MCF 10A (cell line): Measurements from ENCODE around the gene TMEM14A. TPM values are rescaled to one million over a fixed set of nuclear protein-coding genes. Genes with fewer than 3 reads are reported as not detected.
A peak's percentile ranks its signal among the peaks of the same experiment; 100 is the strongest.
"Not testable (repeated sequence)": the region's sequence is repeated elsewhere in the genome, so short reads cannot be mapped to it uniquely, and the experiment has no call there.

ENCODE experiments used
- BruUV-seq: library from RNA; stranded (reverse); fragments of 400-500 nt; replicated peaks from 2 replicates; lab custom pipeline; 2021; lab: Mats Ljungman, UMichigan
- CTCF ChIA-PET: fragments of 300-600 bp; sonication (Branson Sonifier 250); formaldehyde crosslinking; extraction: SDS; loops from one replicate; lab custom pipeline; 2021; ENCODE audit warnings: antibody characterized with exemption, inconsistent platforms; lab: Yijun Ruan, JAX
- POLR2A ChIA-PET: fragments of 300-600, 350-650 bp; sonication (Branson Sonifier 250); formaldehyde crosslinking; extraction: SDS; loops from one replicate; lab custom pipeline; 2020; ENCODE audit warnings: antibody characterized with exemption, inconsistent platforms; lab: Yijun Ruan, JAX
- DNase-seq: peaks from one replicate; pipeline ENCODE4 v3.0.0-alpha.2; 2018; ENCODE audit not compliant: unreplicated experiment
- H3K27ac Mint-ChIP-seq: one replicate; pipeline ENCODE4 v1.8.0; 2022; ENCODE audit warnings: mild to moderate bottlenecking, low read depth, mixed read lengths; ENCODE audit not compliant: unreplicated experiment
- H3K27me3 Mint-ChIP-seq: one replicate; pipeline ENCODE4 v1.8.0; 2022; ENCODE audit warnings: mixed read lengths; ENCODE audit not compliant: insufficient read depth, unreplicated experiment
- H3K36me3 Mint-ChIP-seq: one replicate; pipeline ENCODE4 v1.8.0; 2022; ENCODE audit warnings: mild to moderate bottlenecking, moderate library complexity, mixed read lengths; ENCODE audit not compliant: insufficient read depth, unreplicated experiment
- H3K4me1 Mint-ChIP-seq: one replicate; pipeline ENCODE4 v1.8.0; 2022; ENCODE audit warnings: mixed read lengths; ENCODE audit not compliant: insufficient read depth, unreplicated experiment
- H3K4me3 Mint-ChIP-seq: one replicate; pipeline ENCODE4 v1.8.0; 2022; ENCODE audit warnings: mild to moderate bottlenecking, moderate library complexity, mixed read lengths; ENCODE audit not compliant: unreplicated experiment
- H3K9me3 Mint-ChIP-seq: one replicate; pipeline ENCODE4 v1.8.0; 2022; ENCODE audit warnings: mixed read lengths; ENCODE audit not compliant: unreplicated experiment
- CTCF ChIP-seq: fragments of 200-600 bp; IDR thresholded peaks from one replicate; pipeline ENCODE4 v1.8.0; 2022; ENCODE audit warnings: antibody characterized with exemption, mild to moderate bottlenecking; ENCODE audit not compliant: unreplicated experiment
- intact Hi-C: fragments of 100-400 bp; cut with micrococcal nuclease; formaldehyde crosslinking; loops from 2 replicates; pipeline ENCODE4 v1.14.1; 2022
- total RNA-seq: library from RNA; stranded (reverse); gene quantifications from 2 replicates; pipeline ENCODE4 v1.2.3, GENCODE V29; 2022

TMEM14A gene
- total RNA-seq, 1 experiment from 2014 or later = 15.6 TPM

DNA sequence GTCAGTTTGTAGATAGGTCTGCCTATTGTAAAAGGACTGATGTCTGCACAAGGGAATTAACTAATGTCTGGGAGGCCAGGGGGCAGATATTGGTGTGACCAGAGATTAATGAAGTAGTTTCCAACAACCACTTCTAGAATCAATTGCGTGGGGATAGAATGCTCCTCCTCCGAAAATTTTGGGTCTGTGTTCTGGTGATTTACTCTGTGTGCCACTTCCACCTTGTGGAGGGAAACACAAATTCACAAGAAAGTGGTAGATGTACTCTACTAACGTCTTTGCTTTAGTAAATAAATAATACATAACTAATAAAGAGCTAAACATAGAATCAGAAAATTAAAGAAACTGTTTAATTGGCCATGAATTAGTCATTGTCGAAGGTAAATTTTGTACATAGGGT, 25.5 kb downstream of the TMEM14A start:
- H3K4me3 Mint-ChIP-seq = no peak overlapping the region
- POLR2A ChIA-PET = interaction anchor here (0.5 to 2.9 kb wide), 4 partner anchors 12 to 281 kb away, joined by 3 to 8 read pairs (median 4); no protein-coding TSS in a partner anchor
- no TSS peak for BruUV-seq
- no peak for TF ChIP-seq CTCF
- no peaks in the 10 kb centered on the region for H3K9me3 Mint-ChIP-seq
- DNase-seq = no peak
- no peak overlapping the region for H3K27ac Mint-ChIP-seq
- H3K4me1 Mint-ChIP-seq = peaks cover 8% of the 10 kb centered on the region
- CTCF ChIA-PET = interaction anchor here (0.6 to 1.2 kb wide), 6 partner anchors 142 to 542 kb away, joined by 3 to 4 read pairs (median 3); no protein-coding TSS in a partner anchor
- no peaks in the 10 kb centered on the region for H3K36me3 Mint-ChIP-seq
- H3K27me3 Mint-ChIP-seq = peaks cover 12% of the 10 kb centered on the region
- intact Hi-C loops = no loop called here

DNA sequence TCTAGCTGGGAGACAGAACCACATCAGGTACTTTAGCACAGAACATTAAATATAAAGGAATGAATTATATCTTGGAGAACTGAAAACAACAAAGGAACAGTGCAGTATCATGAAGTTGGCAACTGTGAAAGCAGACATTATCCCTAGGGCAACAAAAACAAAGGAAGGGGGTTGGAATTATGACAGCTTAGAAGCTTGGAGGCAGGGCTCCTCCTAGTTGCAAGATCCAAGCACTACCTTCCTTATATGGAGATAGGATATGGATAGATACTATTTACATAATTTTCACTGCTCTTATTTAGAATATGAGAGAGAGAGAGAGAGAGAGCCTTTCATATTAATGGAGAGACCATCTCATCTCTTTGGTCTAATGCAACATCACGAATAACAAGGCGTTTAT, 27.0 kb downstream of the TMEM14A start:
- Mint-ChIP-seq H3K4me3 (no peak overlapping the region), H3K36me3 (no peaks in the 10 kb centered on the region), H3K27ac (no peak overlapping the region), H3K4me1 (peaks cover 8% of the 10 kb centered on the region), H3K27me3 (peaks cover 13% of the 10 kb centered on the region), H3K9me3 (no peaks in the 10 kb centered on the region)
- peak; percentile 56 for DNase-seq
- ChIA-PET CTCF (interaction anchor here (0.8 kb wide), 1 partner anchor 26 kb away, joined by 3 read pairs; no protein-coding TSS in a partner anchor), POLR2A (interaction anchor here (0.6 to 0.7 kb wide), 2 partner anchors 21 to 277 kb away, joined by 3 read pairs; no protein-coding TSS in a partner anchor)
- intact Hi-C loops = no loop called here
- no TSS peak for BruUV-seq
- no peak for TF ChIP-seq CTCF

DNA sequence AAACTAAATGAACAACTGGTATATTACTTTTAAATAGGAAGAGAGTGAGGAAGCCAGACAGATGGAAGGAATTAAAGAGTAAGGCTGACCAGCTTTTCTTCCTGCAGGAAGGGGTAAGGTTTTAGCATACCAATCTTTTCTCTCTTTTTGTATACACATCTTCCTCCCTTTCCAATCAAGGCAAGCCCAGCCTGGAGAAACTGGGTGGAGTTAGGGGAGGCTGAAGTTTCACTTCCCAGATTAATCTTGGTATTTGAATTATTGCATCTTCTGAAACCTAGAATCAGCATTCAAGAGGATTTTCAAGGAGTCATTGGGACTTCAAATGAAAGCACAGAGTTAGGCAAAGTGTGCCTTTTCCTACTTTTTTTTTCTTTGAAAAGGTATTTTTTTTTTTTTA, 33.1 kb downstream of the TMEM14A start:
- H3K27ac Mint-ChIP-seq = no peak overlapping the region
- peaks cover 13% of the 10 kb centered on the region for H3K27me3 Mint-ChIP-seq
- CTCF ChIA-PET = no interaction called here
- intact Hi-C loops = no loop called here
- POLR2A ChIA-PET = no interaction called here
- no peak overlapping the region for H3K4me3 Mint-ChIP-seq
- H3K9me3 Mint-ChIP-seq = no peaks in the 10 kb centered on the region
- BruUV-seq = no TSS peak
- no peak for DNase-seq
- no peak for TF ChIP-seq CTCF
- no peaks in the 10 kb centered on the region for H3K4me1 Mint-ChIP-seq
- H3K36me3 Mint-ChIP-seq = no peaks in the 10 kb centered on the region

- intact Hi-C loops = not testable (repeated sequence)
Observed at GRCh38 chr6:52704781-52705502, 34.0 kb downstream of the TMEM14A start.

More at GRCh38 chr6:52704781-52705502, 34.0 kb downstream of the TMEM14A start:
- peaks cover 13% of the 10 kb centered on the region for H3K27me3 Mint-ChIP-seq
- H3K4me1 Mint-ChIP-seq, H3K9me3 Mint-ChIP-seq, DNase-seq, BruUV-seq, H3K36me3 Mint-ChIP-seq, H3K27ac Mint-ChIP-seq, CTCF ChIA-PET, POLR2A ChIA-PET, H3K4me3 Mint-ChIP-seq: not testable (repeated sequence)
